ENCODE data around the gene MAML3.
A peak's percentile ranks its signal among the peaks of the same experiment; 100 is the strongest.

The MAML3 gene

GRCh38 chr4:139977838-139978609, 176.0 kb downstream of the MAML3 start:
- Mint-ChIP-seq H3K27me3 (no peaks in the 10 kb centered on the region), H3K27ac (no peak overlapping the region), H3K4me3 (no peak overlapping the region), H3K9me3 (peaks cover 0 to 6% of the 10 kb centered on the region in 2 donors), H3K4me1 (peaks cover 39% of the 10 kb centered on the region)
- ATAC-seq = no peak
- DNase-seq = no peak

DNA sequence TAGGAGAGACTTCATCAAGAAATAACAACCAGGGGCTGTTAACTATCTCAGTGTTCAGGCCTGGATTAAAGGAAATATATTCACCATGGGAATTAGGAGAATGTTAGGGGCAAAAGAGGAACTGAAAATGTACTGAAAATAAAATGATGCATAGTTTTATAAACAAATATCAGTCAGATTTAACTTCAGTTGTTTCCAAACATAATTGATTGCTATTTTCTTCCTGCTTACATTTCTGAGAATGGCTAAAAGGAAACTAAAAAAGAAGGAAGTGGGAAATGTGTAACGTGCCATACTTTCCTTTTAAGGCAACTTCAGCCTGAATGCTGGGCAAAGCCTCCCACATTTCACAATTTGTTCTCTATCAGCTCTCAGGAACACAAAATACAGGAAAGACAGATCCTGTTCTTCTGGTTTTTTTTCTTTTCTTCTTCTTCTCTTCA, 178.1 kb downstream of the MAML3 start:
- no peak overlapping the region for H3K4me3 Mint-ChIP-seq
- H3K9me3 Mint-ChIP-seq = peaks cover 0 to 6% of the 10 kb centered on the region in 2 donors
- H3K27me3 Mint-ChIP-seq = no peaks in the 10 kb centered on the region
- DNase-seq (no peak), ATAC-seq (no peak)
- peak overlapping the region in 1 of 2 donors; percentile 2 for H3K27ac Mint-ChIP-seq
- peaks cover 39% of the 10 kb centered on the region for H3K4me1 Mint-ChIP-seq

DNA sequence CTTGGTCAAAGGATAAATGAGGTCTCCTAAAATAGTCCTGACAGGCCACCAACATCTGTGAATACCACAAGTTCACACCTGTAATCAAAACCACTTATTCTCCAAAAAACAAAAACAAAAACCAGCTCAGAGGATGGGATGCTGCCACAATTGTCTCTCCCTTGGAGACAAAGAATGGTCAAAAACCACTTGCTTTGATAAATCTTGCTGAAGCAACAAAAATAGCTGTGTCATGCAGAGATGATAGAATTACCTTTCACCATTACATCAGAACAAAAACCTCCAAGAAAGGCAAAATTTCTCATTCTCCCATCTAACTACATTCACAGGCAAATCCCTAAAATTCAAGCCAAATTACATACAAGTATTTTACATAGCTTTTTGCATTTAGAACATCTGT, 180.4 kb downstream of the MAML3 start:
- Mint-ChIP-seq H3K4me3 (no peak overlapping the region), H3K27ac (no peak overlapping the region), H3K9me3 (no peaks in the 10 kb centered on the region), H3K4me1 (peaks cover 24% of the 10 kb centered on the region), H3K27me3 (no peaks in the 10 kb centered on the region)
- ATAC-seq (no peak), DNase-seq (no peak)

- Mint-ChIP-seq H3K4me1 (peaks cover 18% of the 10 kb centered on the region), H3K4me3 (no peak overlapping the region), H3K27ac (no peak overlapping the region), H3K9me3 (no peaks in the 10 kb centered on the region), H3K27me3 (no peaks in the 10 kb centered on the region)
- ATAC-seq (no peak), DNase-seq (no peak)
Observed at GRCh38 chr4:139973015-139973414, 181.0 kb downstream of the MAML3 start.

GRCh38 chr4:139972305-139972704, 181.7 kb downstream of the MAML3 start:
- no peak overlapping the region for H3K27ac Mint-ChIP-seq
- no peaks in the 10 kb centered on the region for H3K27me3 Mint-ChIP-seq
- peak; percentile 69 for ATAC-seq
- peaks cover 17% of the 10 kb centered on the region for H3K4me1 Mint-ChIP-seq
- H3K9me3 Mint-ChIP-seq = no peaks in the 10 kb centered on the region
- no peak overlapping the region for H3K4me3 Mint-ChIP-seq
- DNase-seq = no peak

GRCh38 chr4:139971111-139971510, 182.9 kb downstream of the MAML3 start:
- no peaks in the 10 kb centered on the region for H3K9me3 Mint-ChIP-seq
- DNase-seq (no peak), ATAC-seq (no peak)
- H3K4me3 Mint-ChIP-seq = no peak overlapping the region
- no peaks in the 10 kb centered on the region for H3K27me3 Mint-ChIP-seq
- H3K27ac Mint-ChIP-seq = no peak overlapping the region
- peaks cover 17% of the 10 kb centered on the region for H3K4me1 Mint-ChIP-seq

DNA sequence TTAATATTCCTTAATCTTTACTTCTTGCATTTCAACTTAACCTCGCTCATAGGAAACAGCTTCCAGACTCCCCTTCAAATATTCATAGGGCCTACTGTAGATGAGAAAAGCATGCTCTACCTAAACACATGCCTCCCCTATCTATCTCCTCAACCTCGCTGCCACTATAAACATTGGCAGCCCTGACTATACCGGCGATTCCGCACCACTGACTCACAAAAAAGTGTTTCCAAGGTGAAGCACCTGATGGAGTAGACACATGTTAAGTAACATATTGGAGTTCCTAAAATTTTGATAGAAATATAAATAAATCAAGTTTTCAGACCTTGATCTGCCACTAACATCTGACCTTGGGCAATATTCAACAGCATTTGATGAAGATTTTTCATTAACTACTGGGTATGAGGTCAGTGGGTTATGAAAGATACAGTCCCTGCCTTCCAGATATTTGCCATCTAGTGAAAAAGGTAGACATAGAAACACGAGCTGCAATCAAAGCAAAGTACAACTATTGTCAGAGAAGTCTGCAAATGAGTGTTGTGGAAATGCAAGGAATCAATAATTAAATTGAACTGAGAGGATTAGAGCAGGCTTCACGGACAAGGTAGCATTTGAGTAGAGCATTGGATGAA, 184.2 kb downstream of the MAML3 start:
- peaks cover 6% of the 10 kb centered on the region for H3K4me1 Mint-ChIP-seq
- no peak overlapping the region for H3K4me3 Mint-ChIP-seq
- no peak for ATAC-seq
- H3K27me3 Mint-ChIP-seq = no peaks in the 10 kb centered on the region
- no peak overlapping the region for H3K27ac Mint-ChIP-seq
- no peak for DNase-seq
- H3K9me3 Mint-ChIP-seq = no peaks in the 10 kb centered on the region

DNA sequence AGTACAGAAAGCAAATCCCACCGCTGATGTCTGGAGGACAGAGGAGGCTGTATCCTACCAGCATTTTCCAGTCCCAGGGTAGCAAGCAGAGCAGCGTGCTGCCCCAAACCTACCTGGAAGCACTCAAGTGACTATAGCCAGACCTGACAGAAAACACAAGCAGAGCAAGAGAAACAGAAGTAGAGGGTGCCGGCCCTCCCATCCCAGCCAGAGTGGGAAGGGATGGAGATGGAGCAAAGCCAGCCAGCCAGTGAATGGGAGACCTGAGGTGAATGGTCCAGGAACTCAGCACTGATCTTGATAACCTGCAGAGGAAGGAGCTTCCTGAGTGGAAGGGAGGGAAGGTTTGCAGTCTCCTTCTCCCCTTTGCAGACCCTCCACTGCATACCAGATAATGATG, 185.2 kb downstream of the MAML3 start:
- H3K27me3 Mint-ChIP-seq = no peaks in the 10 kb centered on the region
- no peak for ATAC-seq
- no peak overlapping the region for H3K4me3 Mint-ChIP-seq
- H3K27ac Mint-ChIP-seq = no peak overlapping the region
- peaks cover 10% of the 10 kb centered on the region for H3K4me1 Mint-ChIP-seq
- no peaks in the 10 kb centered on the region for H3K9me3 Mint-ChIP-seq
- no peak for DNase-seq

DNA sequence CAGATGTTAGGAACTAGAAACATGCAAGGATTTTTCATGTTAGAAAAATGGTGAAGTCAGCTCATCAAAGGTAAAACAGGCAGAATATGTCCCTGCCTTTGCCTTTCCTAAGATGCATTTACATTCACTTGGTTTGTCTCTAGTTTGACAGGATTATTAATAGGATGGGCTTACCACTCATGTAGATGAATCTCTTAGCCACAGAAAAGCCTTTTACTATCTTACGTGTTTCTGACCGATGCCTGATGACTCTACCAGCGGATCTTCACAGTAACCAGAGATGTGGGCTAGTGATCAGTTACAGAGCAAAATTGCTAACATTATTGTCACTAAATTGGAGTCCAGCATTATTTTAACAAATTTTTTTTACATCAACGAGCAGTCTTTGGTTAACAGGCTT, 187.6 kb downstream of the MAML3 start:
- Mint-ChIP-seq H3K27me3 (no peaks in the 10 kb centered on the region), H3K4me3 (no peak overlapping the region), H3K9me3 (no peaks in the 10 kb centered on the region), H3K4me1 (peaks cover 10% of the 10 kb centered on the region), H3K27ac (no peak overlapping the region)
- no peak for ATAC-seq
- no peak for DNase-seq

DNA sequence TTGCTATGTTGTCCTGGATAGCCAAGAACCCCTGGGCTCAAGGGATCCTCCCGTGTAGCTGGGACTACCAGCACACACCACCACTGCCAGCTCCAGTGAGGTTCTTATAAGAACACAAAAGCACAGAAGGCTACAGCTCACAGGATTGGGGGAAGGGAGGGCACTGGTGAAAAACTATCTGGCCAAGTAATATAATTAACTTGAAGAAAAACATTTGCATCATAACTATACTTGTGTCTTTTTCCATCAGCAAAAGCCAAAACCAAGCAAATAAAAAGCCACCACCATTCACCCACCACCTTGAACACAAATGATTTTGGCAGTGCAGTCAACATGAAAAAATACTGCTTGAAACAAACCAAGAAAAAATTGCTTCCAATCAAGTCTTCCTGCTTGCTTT, 188.2 kb downstream of the MAML3 start:
- H3K27me3 Mint-ChIP-seq = no peaks in the 10 kb centered on the region
- ATAC-seq (no peak), DNase-seq (no peak)
- no peak overlapping the region for H3K4me3 Mint-ChIP-seq
- peaks cover 10% of the 10 kb centered on the region for H3K4me1 Mint-ChIP-seq
- H3K9me3 Mint-ChIP-seq = no peaks in the 10 kb centered on the region
- H3K27ac Mint-ChIP-seq = no peak overlapping the region

DNA sequence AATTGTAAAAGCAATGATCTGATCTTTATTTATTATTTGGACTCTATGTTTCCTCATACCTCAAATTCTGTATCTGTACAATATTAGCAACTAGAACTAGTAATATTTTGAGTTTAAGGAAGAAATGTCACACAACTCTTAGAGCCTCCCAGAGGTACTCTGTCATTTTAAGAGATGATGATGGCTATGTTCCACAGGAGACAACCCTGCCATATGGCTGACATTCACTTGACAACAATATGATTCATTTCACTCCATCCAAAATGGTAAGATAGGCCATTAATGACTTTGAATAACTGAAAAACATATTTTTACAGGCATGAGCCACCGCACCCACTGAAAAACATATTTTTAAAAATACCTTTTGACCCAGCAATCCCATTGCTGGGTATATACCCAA, 190.3 kb downstream of the MAML3 start:
- Mint-ChIP-seq H3K9me3 (no peaks in the 10 kb centered on the region), H3K27ac (no peak overlapping the region), H3K27me3 (no peaks in the 10 kb centered on the region), H3K4me1 (peaks cover 10% of the 10 kb centered on the region), H3K4me3 (no peak overlapping the region)
- DNase-seq (no peak), ATAC-seq (no peak)

DNA sequence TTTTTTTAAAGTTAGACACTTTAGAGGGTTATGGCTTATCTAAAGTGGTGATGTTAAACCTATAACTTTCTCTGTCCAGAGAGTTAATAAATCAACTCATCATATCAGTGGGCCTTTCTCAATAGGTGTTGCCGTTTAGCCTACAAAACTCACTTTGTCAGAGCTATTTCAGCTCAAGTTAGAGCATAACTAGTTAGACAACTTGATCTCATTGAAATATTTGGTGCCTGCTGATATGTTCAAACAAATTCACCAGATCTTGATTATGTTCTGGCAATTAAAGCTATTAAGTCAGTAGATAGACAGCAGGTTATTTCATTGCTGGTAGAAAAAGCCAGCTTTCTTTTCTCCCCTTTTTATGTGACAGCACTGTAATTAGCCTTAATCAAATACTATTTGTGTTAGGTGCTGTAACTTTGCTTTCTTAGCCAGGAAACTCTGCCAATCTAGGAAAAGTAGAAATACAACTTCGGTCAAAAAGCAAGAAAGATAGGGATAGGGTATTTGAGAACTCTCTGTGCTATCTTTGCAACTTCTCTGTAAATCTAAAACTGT, 191.8 kb downstream of the MAML3 start:
- DNase-seq = no peak
- Mint-ChIP-seq H3K27ac (no peak overlapping the region), H3K4me1 (peaks cover 7% of the 10 kb centered on the region), H3K27me3 (no peaks in the 10 kb centered on the region), H3K4me3 (no peak overlapping the region), H3K9me3 (no peaks in the 10 kb centered on the region)
- no peak for ATAC-seq

DNA sequence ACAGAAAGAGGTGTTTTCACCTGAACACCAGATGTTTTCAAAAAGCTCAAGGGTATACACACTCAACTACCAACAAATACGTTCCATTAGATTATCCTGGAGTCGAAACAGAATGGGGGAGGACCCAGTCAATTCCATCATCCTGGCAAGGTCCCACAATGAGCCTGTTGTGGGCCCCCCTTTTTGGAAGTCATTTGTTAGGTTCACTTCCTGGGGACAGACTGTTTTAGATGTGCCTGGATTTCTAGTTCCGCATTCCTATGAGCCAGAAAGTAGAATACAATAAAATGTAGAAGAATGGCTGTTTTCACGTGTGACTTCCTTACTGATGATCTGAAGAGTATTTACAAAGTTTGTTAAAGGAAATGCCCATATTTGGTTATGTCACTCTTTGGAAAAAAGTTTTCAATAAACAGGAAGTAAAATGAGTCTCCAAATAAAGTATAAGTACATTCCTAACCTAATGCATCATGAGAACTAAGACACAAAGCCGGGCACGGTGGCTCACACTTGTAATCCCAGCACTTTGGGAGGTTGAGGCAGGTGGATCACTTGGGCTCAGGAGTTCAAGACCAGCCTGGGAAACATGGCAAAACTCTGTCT, 192.5 kb downstream of the MAML3 start:
- Mint-ChIP-seq H3K9me3 (no peaks in the 10 kb centered on the region), H3K27me3 (no peaks in the 10 kb centered on the region), H3K27ac (no peak overlapping the region), H3K4me3 (no peak overlapping the region), H3K4me1 (peaks cover 4% of the 10 kb centered on the region)
- no peak for ATAC-seq
- DNase-seq = no peak

- ATAC-seq (no peak), DNase-seq (no peak)
- Mint-ChIP-seq H3K27me3 (peaks cover 7% of the 10 kb centered on the region), H3K9me3 (no peaks in the 10 kb centered on the region), H3K4me3 (no peak overlapping the region), H3K4me1 (peaks cover 4% of the 10 kb centered on the region), H3K27ac (no peak overlapping the region)
Observed at GRCh38 chr4:139959396-139959795, 194.6 kb downstream of the MAML3 start.

GRCh38 chr4:139958739-139959098, 195.3 kb downstream of the MAML3 start:
- no peak for DNase-seq
- H3K4me3 Mint-ChIP-seq = no peak overlapping the region
- H3K9me3 Mint-ChIP-seq = no peaks in the 10 kb centered on the region
- peaks cover 7% of the 10 kb centered on the region for H3K27me3 Mint-ChIP-seq
- H3K4me1 Mint-ChIP-seq = no peaks in the 10 kb centered on the region
- ATAC-seq = no peak
- no peak overlapping the region for H3K27ac Mint-ChIP-seq

Measured in stimulated activated naive CD8-positive, alpha-beta T cell treated with anti-CD3 and anti-CD28 coated beads, Interleukin-15, amount 100 ng/mL, for 72 hours (primary cell).